HG02870 (cell line): ENCODE measurements around the gene SHD.
A peak's percentile ranks its signal among the peaks of the same experiment; 100 is the strongest.
"Not testable (repeated sequence)": the region's sequence is repeated elsewhere in the genome, so short reads cannot be mapped to it uniquely, and the experiment has no call there.

Source experiments
- ATAC-seq: cut with Tn5 transposase; IDR thresholded peaks from one replicate; pipeline ENCODE4 v1.9.1; 2021; ENCODE audit warnings: mild to moderate bottlenecking, moderate library complexity; ENCODE audit not compliant: unreplicated experiment

SHD gene

GRCh38 chr19:4323692-4324091, 44.6 kb downstream of the SHD start:
- ATAC-seq: no peak

- ATAC-seq: no peak
Measured at GRCh38 chr19:4324228-4324627, 45.2 kb downstream of the SHD start.

- ATAC-seq: no peak
Measured at GRCh38 chr19:4326215-4326836, 47.3 kb downstream of the SHD start.

GRCh38 chr19:4326837-4327251, 47.8 kb downstream of the SHD start:
- no peak for ATAC-seq

GRCh38 chr19:4327252-4327876, 48.3 kb downstream of the SHD start:
- no peak for ATAC-seq

- ATAC-seq: no peak
Measured at GRCh38 chr19:4327877-4328242, 48.8 kb downstream of the SHD start.

- ATAC-seq: peak; percentile 70
Measured at GRCh38 chr19:4328243-4328990, 49.4 kb downstream of the SHD start.

- ATAC-seq: not testable (repeated sequence)
Measured at GRCh38 chr19:4328991-4329681, 50.1 kb downstream of the SHD start.

GRCh38 chr19:4329858-4330257, 50.8 kb downstream of the SHD start:
- no peak for ATAC-seq

GRCh38 chr19:4334929-4335570, 56.0 kb downstream of the SHD start:
- no peak for ATAC-seq

GRCh38 chr19:4337906-4338440, 58.9 kb downstream of the SHD start:
- no peak for ATAC-seq

- no peak for ATAC-seq
Measured at GRCh38 chr19:4338441-4339355, 59.6 kb downstream of the SHD start, which contains the start of gene STAP2. Gene STAP2 (minus strand): TSS chr19:4338827. CDS start chr19:4338753, 74 bp downstream.
